CD1c-positive myeloid dendritic cell (primary cell): ENCODE results near the gene TMA7.
"Not testable (repeated sequence)": the region's sequence is repeated elsewhere in the genome, so short reads cannot be mapped to it uniquely, and the experiment has no call there.

Experiments
- DNase-seq: peaks from one replicate; pipeline ENCODE4 v3.0.0-alpha.2; 2016; ENCODE audit errors: extremely low spot score

TMA7 gene

GRCh38 chr3:48468329-48468731 lies 28.3 kb downstream of the TMA7 start:
- no peak for DNase-seq

DNA sequence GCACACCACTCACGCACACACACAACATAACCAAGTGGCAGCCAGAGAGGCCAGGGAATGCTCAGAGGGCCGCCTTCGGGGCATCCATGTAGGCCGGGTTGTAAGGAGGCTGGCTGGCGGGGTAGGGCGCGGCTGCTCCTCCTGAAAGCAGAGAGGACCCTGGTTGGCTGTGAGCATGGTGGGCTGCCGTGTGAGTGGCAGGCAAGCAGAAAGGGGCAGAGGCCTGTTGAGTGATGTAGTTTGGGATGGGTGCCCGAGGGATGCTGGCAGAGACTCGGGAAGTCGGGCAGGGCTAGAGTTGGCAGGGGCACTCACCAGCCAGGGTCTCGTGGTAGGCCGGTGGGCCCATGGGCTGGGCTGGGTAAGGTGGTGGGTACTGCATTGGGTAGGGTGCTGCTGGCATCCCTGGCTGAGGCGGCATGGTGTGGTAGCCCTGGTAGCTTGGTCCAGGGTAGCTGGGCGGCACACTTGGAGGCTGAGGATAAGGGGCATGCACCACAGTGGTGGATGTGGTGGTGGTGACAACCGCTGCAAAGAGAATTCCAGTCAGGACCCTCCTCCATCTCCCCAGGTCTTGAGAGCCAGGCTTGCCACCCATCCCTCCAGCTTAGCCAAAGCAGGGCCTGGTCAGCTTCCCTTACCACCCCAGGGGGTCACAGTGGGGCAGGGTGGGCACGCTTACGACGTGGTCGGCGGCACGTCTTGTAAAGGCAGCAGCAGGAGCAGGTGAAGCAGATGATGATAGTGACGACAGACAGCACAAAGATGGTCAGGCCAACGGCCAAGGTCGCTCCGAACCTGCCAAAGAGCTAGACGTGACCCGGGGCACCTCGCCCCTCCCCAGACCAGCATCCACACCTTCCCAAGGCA lies 29.2 kb downstream of the TMA7 start:
- no peak for DNase-seq

DNA sequence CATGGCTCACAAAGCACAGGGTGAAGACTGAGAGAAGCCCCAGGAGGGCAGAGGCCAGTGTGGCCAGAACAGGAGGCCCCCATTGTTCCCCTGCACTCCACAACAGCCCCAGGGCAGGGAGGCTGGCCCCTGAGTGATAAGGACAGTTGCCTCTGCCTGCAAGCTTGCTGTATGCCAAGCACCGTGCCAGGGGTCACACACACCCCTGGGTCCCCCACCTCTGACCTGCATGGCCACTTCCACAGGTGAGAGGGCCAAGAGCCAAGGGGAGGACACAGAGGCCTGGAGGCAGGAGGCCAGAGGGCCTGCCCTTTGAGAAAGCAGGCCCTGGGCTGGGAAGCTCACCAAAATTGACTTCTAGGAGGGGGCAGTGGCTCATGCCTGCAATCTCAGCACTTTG lies 30.2 kb downstream of the TMA7 start:
- no peak for DNase-seq

GRCh38 chr3:48472673-48472922 lies 32.5 kb downstream of the TMA7 start:
- no peak for DNase-seq

DNA sequence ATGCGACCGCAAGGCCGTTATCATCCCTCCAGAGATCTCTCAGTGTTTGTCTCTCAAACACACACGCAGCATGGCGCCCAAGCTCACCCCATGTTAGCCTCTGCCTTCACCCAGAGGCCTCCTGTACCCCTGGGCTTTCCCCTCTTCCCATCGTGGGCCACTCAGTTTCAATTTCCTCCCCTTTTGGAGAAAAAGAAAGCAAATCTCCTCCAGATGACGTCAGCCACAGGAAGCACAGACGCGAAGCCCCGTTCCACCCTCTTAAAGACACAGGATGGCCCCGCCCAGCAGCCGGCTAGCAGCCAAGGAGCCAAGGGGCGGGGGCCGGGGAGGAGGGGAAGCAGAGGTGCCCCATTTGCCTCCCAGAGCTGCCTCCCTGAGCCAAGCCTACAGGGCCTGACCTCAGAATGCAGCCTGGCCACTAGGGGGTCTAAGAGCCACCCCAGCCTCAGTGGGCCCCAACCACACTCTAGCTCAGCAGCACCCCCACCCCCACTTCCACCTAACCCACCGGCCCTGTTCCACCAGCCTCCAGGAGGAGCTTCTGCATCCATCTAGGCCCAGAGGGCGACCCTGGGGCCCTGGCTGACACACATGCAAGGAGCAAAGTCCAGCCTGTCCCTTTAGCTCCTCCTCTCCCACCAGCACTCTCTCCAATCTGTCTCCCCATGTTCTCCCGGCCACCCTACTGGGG lies 33.0 kb downstream of the TMA7 start:
- peak; percentile 96 for DNase-seq

- DNase-seq = no peak
These were observed 33.5 kb downstream of the TMA7 start for GRCh38 chr3:48473617-48473952.

- DNase-seq = not testable (repeated sequence)
These were observed 34.0 kb downstream of the TMA7 start for GRCh38 chr3:48474031-48474430.

GRCh38 chr3:48474619-48475018 lies 34.6 kb downstream of the TMA7 start:
- DNase-seq = no peak

DNA sequence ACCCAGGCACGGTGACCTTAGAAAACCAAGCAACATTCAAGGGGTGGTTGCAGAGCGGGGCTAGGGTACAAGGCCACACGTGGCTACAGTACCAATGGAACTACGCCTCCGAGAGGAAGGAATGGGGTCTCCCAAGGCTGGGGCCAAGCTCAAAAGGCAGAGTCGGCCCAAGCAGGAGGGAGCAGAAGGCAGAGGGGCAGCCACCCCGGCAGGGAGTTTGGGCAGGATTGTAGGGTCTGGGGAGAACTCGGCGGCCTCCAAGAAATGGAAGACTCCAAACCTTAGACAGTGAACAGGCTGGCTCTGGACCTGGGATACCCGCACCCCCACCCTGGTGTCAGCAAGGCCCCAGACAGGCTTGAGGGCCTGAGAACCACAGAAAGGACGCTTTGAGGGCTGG lies 35.1 kb downstream of the TMA7 start:
- DNase-seq = no peak

DNA sequence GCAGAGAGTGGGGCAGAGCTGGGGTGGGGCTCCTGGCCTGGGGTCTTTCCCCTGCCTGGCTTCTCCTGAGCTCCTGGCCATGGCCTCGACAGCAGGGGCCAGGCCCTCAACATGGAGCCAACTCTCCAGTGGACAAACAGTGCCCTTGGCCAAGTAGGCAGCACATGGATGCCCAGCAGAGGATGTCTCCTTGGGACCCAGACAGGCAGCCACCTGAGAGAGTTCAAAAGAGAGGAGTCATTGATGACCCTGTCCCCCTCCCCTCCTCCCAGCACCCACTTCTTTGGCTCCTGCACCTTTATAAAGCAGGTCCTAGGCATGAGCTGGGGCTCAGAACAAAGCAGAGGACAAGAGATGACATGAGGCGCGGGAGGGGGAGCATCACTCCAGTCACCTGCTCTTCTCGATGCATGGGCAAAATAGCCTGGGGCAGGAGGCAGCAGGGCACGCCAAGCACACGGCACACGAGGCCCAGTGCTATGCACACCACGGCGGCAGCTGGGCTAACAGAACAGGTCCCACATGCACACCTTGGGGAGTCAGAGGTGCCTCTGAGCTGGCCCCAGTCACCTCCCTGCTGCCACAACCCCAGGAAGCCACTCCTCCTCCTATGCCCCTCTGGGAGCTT lies 36.5 kb downstream of the TMA7 start:
- DNase-seq = no peak

DNA sequence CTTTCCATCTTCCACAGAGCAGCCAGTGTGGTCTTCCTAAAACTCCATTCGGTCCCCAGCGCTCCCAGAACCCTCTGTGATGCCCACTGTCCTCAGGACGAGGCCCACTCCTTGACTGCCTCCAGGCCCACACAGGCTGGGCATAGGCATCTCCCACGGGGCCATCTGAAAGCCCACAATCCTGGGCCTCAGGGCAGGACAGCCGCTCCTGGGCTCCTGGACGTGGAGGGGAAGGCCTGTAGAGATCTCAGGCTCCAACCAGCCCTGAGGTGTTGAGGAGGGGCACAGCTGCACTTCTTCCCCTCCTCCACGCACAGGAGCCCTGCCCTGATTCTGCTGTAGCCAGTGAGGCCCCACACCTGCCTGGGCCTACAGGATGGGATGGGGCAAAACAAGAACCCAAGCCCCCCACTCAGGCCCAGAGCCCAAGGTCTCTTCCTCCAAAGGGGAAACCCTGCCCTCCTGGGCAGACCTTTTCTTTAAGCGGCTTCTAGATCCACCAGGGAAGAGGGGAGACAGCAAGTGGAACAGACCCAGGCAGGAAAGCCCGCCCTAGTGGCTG lies 38.0 kb downstream of the TMA7 start:
- DNase-seq = no peak

DNA sequence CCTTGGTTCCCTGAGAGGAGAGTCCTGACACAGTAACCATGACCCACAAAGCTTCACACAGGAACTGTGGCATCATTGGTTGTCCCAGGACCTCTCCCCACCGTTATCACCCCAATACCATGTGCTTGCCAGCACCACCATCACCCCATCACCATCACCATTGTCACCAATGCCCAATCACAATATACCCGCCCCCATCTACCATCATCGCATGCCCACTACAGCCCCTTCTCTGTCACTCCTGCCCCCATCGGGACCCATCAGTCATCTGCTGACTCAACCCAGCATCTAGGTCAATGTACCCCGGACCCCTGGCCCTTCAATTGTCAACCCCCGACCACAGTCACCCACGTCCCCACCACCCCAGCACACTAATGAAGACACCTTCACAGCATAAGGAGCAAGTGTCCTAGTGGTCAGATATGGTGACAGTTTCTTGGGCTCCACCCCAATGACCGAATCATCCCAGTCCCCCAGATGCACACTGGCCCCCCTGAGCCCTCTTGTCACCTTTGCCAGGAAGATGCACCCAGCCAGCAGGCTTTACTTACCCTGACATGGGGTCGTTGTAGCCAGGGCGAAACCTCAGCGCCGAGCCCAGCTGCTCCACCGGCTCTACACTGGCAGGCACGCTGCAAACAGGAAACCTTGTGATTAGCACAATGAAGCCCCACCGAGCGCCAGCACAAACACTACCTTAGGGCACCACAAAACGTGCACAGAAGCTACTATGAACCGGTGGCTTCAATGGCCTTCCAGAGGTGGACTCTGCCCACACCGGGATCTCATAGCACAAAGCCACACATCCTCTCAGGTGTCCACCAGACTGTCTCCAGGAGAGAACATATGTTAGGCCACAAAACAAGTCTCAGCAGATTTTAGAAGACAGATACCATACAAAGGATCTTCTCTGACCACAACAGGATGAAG lies 38.8 kb downstream of the TMA7 start:
- peak; percentile 13 for DNase-seq

GRCh38 chr3:48480891-48481290 lies 40.8 kb downstream of the TMA7 start:
- DNase-seq = not testable (repeated sequence)

DNA sequence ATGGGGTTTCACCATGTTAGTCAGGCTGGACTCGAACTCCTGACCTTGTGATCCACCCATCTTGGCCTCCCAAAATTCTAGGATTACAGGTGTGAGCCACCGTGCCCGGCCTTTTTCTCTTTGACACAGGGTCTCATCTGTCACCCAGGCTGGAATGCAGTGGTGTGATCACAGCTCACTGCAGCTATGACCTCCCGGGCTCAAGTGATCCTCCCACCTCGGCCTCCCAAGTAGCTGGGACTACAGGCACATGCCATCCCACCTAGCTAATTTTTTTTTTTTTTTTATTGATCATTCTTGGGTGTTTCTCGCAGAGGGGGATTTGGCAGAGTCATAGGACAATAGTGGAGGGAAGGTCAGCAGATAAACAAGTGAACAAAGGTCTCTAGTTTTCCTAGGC lies 42.8 kb downstream of the TMA7 start:
- not testable (repeated sequence) for DNase-seq

DNA sequence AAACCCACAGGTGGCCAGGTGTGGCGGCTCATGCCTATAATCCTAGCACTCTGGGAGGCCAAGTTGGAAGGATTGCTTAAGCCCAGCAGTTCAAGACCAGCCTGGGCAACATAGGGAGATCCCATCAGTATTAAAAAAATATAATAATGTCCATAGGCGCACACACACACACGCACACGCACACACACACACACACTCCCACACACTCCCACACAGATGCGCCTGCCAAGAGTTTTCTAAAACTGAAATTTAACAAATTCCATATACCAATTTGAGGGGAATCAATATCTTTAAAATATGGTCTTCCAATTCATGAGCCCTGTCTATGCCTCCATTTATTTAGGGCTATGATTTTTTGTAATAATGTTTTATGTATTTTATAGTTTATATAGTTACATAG lies 46.9 kb downstream of the TMA7 start:
- no peak for DNase-seq

GRCh38 chr3:48492461-48493202 lies 52.6 kb downstream of the TMA7 start:
- DNase-seq = peak; percentile 70

- no peak for DNase-seq
These were observed 53.1 kb downstream of the TMA7 start for GRCh38 chr3:48493203-48493501.
